Panc1 (cell line): ENCODE measurements around the gene RBM14. TPM values are rescaled to one million over a fixed set of nuclear protein-coding genes. Genes with fewer than 3 reads are reported as not detected.
A peak's percentile ranks its signal among the peaks of the same experiment; 100 is the strongest.

Source experiments
- ATAC-seq: fragments of 200-7000 bp; cut with Tn5 transposase; 2 replicates; pipeline ENCODE4 v1.9.1; 2020; ENCODE audit warnings: mild to moderate bottlenecking, moderate library complexity
- BruUV-seq: library from RNA; stranded (reverse); fragments of 400-500 nt; replicated peaks from 2 replicates; lab custom pipeline; 2021; lab: Mats Ljungman, UMichigan
- CTCF ChIA-PET: fragments of 300-600 bp; sonication (Branson Sonifier 250); formaldehyde crosslinking; loops from one replicate; lab custom pipeline; 2022; ENCODE audit warnings: antibody characterized with exemption; lab: Charles Lee
- POLR2A ChIA-PET: fragments of 300-600 bp; sonication (Branson Sonifier 250); formaldehyde crosslinking; loops from one replicate; lab custom pipeline; 2022; ENCODE audit warnings: antibody characterized with exemption; lab: Charles Lee
- DNase-seq: peaks from one replicate; pipeline ENCODE4 v3.0.0-alpha.2; 2010; ENCODE audit warnings: low read depth, low spot score
- H3K27ac ChIP-seq: 2 replicates; pipeline ENCODE4 v1.5.1; 2011; ENCODE audit warnings: mild to moderate bottlenecking, low read length, inconsistent platforms
- H3K27me3 ChIP-seq: fragments of 200-500 bp; sonication (Bioruptor generic); 2 replicates; pipeline ENCODE4 v1.6.0; 2014; ENCODE audit warnings: low read length, inconsistent platforms; ENCODE audit not compliant: control insufficient read depth, insufficient read depth
- H3K36me3 ChIP-seq: fragments of 200-500 bp; sonication (Bioruptor generic); 2 replicates; pipeline ENCODE4 v1.5.1; 2014; ENCODE audit warnings: inconsistent platforms, mild to moderate bottlenecking, low read length, moderate library complexity; ENCODE audit not compliant: control insufficient read depth, insufficient read depth
- H3K4me1 ChIP-seq: 2 replicates; pipeline ENCODE4 v1.5.1; 2011; ENCODE audit warnings: inconsistent platforms, mild to moderate bottlenecking, low read length, moderate library complexity; ENCODE audit not compliant: control insufficient read depth, insufficient read depth
- H3K4me3 ChIP-seq, 2 experiments: 2 replicates each; pipeline ENCODE4 v1.5.1; 2011 to 2012; ENCODE audit warnings: low read depth in 2 of 2, low read length in 2 of 2, mild to moderate bottlenecking in 2 of 2, inconsistent platforms in 1 of 2, moderate library complexity in 1 of 2
- H3K9me3 ChIP-seq: fragments of 200-500 bp; sonication (Bioruptor generic); 2 replicates; pipeline ENCODE4 v1.5.1; 2014; ENCODE audit warnings: low read depth, mild to moderate bottlenecking, inconsistent platforms, low read length, moderate library complexity; ENCODE audit not compliant: control insufficient read depth, insufficient read depth
- POLR2AphosphoS5 ChIP-seq: IDR thresholded peaks from 2 replicates; pipeline ENCODE4 v1.6.1; 2012; ENCODE audit warnings: mild to moderate bottlenecking, low read depth, low read length, moderate library complexity
- SIN3A ChIP-seq: IDR thresholded peaks from 2 replicates; pipeline ENCODE4 v1.6.1; 2012; ENCODE audit warnings: low read depth, mild to moderate bottlenecking, low read length, moderate library complexity, borderline replicate concordance; ENCODE audit not compliant: insufficient read depth
- TCF7L2 ChIP-seq: IDR thresholded peaks from 2 replicates; pipeline ENCODE4 v1.6.1; 2011; ENCODE audit warnings: mild to moderate bottlenecking, low read depth, low read length, inconsistent platforms
- in situ Hi-C: cut with HindIII; loops from 2 replicates; pipeline ENCODE4 v1.10.0; 2016; ENCODE audit warnings: low sequenced_read_pairs, low pct_unique_long_range_greater_than_20kb
- intact Hi-C: fragments of 100-400 bp; cut with micrococcal nuclease; formaldehyde crosslinking; loops from one replicate; pipeline ENCODE4 v1.10.0; 2022; ENCODE audit not compliant: unreplicated experiment
- total RNA-seq: library from RNA; stranded (reverse); gene quantifications from one replicate; pipeline ENCODE4 v1.2.1, GENCODE V29; 2021; ENCODE audit not compliant: unreplicated experiment
- TF ChIP-seq, protein P1 (sequence below), 2 experiments: IDR thresholded peaks; 2 replicates each; pipeline ENCODE4 v1.6.1; 2011 to 2012; ENCODE audit warnings: low read depth in 2 of 2, control low read depth in 1 of 2, low read length in 1 of 2, mild to moderate bottlenecking in 1 of 2, moderate library complexity in 1 of 2; ENCODE audit not compliant: insufficient read depth in 1 of 2
- TF ChIP-seq, protein P2 (sequence below): fragments of 450-650 bp; IDR thresholded peaks from 2 replicates; pipeline ENCODE4 v1.5.1; 2017; ENCODE audit warnings: mild to moderate bottlenecking

RBM14 gene
- total RNA-seq, 1 experiment from 2014 or later: 93.9 TPM

GRCh38 chr11:66626926-66627325 lies 10.5 kb downstream of the RBM14 start:
- no peak overlapping the region for H3K4me3 ChIP-seq
- no peak for TF ChIP-seq SIN3A
- TF ChIP-seq TCF7L2: no peak
- TF ChIP-seq POLR2AphosphoS5: no peak
- TF ChIP-seq, protein P1, sequence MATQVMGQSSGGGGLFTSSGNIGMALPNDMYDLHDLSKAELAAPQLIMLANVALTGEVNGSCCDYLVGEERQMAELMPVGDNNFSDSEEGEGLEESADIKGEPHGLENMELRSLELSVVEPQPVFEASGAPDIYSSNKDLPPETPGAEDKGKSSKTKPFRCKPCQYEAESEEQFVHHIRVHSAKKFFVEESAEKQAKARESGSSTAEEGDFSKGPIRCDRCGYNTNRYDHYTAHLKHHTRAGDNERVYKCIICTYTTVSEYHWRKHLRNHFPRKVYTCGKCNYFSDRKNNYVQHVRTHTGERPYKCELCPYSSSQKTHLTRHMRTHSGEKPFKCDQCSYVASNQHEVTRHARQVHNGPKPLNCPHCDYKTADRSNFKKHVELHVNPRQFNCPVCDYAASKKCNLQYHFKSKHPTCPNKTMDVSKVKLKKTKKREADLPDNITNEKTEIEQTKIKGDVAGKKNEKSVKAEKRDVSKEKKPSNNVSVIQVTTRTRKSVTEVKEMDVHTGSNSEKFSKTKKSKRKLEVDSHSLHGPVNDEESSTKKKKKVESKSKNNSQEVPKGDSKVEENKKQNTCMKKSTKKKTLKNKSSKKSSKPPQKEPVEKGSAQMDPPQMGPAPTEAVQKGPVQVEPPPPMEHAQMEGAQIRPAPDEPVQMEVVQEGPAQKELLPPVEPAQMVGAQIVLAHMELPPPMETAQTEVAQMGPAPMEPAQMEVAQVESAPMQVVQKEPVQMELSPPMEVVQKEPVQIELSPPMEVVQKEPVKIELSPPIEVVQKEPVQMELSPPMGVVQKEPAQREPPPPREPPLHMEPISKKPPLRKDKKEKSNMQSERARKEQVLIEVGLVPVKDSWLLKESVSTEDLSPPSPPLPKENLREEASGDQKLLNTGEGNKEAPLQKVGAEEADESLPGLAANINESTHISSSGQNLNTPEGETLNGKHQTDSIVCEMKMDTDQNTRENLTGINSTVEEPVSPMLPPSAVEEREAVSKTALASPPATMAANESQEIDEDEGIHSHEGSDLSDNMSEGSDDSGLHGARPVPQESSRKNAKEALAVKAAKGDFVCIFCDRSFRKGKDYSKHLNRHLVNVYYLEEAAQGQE (IDR thresholded peaks at IDR 0.05; ENCODE audit: insufficient read depth in 1 of 2, low read depth in 2 of 2, low read length in 1 of 2): no peak
- no peak for DNase-seq
- in situ Hi-C loops (no loop called here), intact Hi-C loops (no loop called here)
- ChIA-PET CTCF (no interaction called here), POLR2A (no interaction called here)
- H3K4me1 ChIP-seq: peaks cover 7% of the 10 kb centered on the region; the same call in 1 of the 2 replicates
- peaks cover 46% of the 10 kb centered on the region for H3K36me3 ChIP-seq
- no peak for ATAC-seq
- H3K27ac ChIP-seq: no peak overlapping the region
- H3K27me3 ChIP-seq: no peaks in the 10 kb centered on the region
- no TSS peak for BruUV-seq
- H3K9me3 ChIP-seq: no peaks in the 10 kb centered on the region

- Histone ChIP-seq H3K4me1 (peaks cover 2% of the 10 kb centered on the region; the same call in 1 of the 2 replicates), H3K27me3 (no peaks in the 10 kb centered on the region), H3K27ac (no peak overlapping the region), H3K36me3 (peaks cover 46% of the 10 kb centered on the region), H3K4me3 (no peak overlapping the region), H3K9me3 (no peaks in the 10 kb centered on the region)
- in situ Hi-C loops: no loop called here
- POLR2A ChIA-PET: no interaction called here
- CTCF ChIA-PET: no interaction called here
- BruUV-seq: TSS peak; percentile 12
- TF ChIP-seq, protein P2, sequence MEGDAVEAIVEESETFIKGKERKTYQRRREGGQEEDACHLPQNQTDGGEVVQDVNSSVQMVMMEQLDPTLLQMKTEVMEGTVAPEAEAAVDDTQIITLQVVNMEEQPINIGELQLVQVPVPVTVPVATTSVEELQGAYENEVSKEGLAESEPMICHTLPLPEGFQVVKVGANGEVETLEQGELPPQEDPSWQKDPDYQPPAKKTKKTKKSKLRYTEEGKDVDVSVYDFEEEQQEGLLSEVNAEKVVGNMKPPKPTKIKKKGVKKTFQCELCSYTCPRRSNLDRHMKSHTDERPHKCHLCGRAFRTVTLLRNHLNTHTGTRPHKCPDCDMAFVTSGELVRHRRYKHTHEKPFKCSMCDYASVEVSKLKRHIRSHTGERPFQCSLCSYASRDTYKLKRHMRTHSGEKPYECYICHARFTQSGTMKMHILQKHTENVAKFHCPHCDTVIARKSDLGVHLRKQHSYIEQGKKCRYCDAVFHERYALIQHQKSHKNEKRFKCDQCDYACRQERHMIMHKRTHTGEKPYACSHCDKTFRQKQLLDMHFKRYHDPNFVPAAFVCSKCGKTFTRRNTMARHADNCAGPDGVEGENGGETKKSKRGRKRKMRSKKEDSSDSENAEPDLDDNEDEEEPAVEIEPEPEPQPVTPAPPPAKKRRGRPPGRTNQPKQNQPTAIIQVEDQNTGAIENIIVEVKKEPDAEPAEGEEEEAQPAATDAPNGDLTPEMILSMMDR: no peak
- no peak for TF ChIP-seq POLR2AphosphoS5
- TF ChIP-seq TCF7L2: no peak
- TF ChIP-seq, protein P1 (IDR thresholded peaks at IDR 0.05; ENCODE audit: insufficient read depth in 1 of 2, low read depth in 2 of 2, low read length in 1 of 2): no peak
- no peak for TF ChIP-seq SIN3A
- intact Hi-C loops: no loop called here
- no peak for ATAC-seq
- DNase-seq: no peak
Measured at GRCh38 chr11:66628061-66628603, 11.7 kb downstream of the RBM14 start.
